SU-DHL-6 (cell line): ENCODE results near the gene PGAP3.

ENCODE experiments used
- H2AFZ ChIP-seq: fragments of 200-600 bp; sonication (generic); 2 replicates; pipeline ENCODE4 v1.6.1; 2014; ENCODE audit warnings: low read depth, mild to moderate bottlenecking, moderate library complexity, mixed read lengths, antibody characterized with exemption, low read length; ENCODE audit not compliant: severe bottlenecking
- H3F3A ChIP-seq: fragments of 200-600 bp; shearing (Covaris generic); 2 replicates; pipeline ENCODE4 v1.6.0; 2016; ENCODE audit warnings: antibody characterized with exemption, mild to moderate bottlenecking; ENCODE audit not compliant: insufficient read depth
- H3K27ac ChIP-seq: fragments of 200-600 bp; sonication (generic); 2 replicates; pipeline ENCODE4 v1.5.1; 2016; ENCODE audit warnings: low read depth, mild to moderate bottlenecking, low read length, moderate library complexity, mixed read lengths
- H3K27me3 ChIP-seq: fragments of 200-600 bp; sonication (generic), shearing (Covaris generic); 2 replicates; pipeline ENCODE4 v1.6.0; 2014; ENCODE audit warnings: mild to moderate bottlenecking, low read length
- H3K36me3 ChIP-seq: fragments of 200-600 bp; sonication (generic); 2 replicates; pipeline ENCODE4 v1.6.1; 2014; ENCODE audit warnings: mild to moderate bottlenecking, low read length, mixed read lengths
- H3K4me2 ChIP-seq: fragments of 300-600, 200-600 bp; shearing (Covaris generic), sonication (generic); 2 replicates; pipeline ENCODE4 v1.6.0; 2014; ENCODE audit warnings: low read length, low read depth, mild to moderate bottlenecking; ENCODE audit not compliant: poor library complexity, severe bottlenecking
- H3K4me3 ChIP-seq: fragments of 200-600 bp; sonication (generic); 2 replicates; pipeline ENCODE4 v1.5.1; 2014; ENCODE audit warnings: antibody characterized with exemption, low read length, mild to moderate bottlenecking, mixed read lengths; ENCODE audit not compliant: insufficient read depth, poor library complexity, severe bottlenecking
- H3K79me2 ChIP-seq: fragments of 200-600 bp; sonication (generic); 2 replicates; pipeline ENCODE4 v1.6.1; 2014; ENCODE audit warnings: mild to moderate bottlenecking, low read length, moderate library complexity; ENCODE audit not compliant: insufficient read depth
- H3K9ac ChIP-seq: fragments of 200-600 bp; sonication (generic); 2 replicates; pipeline ENCODE4 v1.7.0; 2014; ENCODE audit warnings: mild to moderate bottlenecking, low read length
- H3K9me2 ChIP-seq: fragments of 200-600 bp; sonication (generic); replicated peaks from 2 replicates; pipeline ENCODE4 v1.6.1; 2014; ENCODE audit warnings: low read length; ENCODE audit not compliant: insufficient read depth
- H3K9me3 ChIP-seq: fragments of 200-600 bp; sonication (generic); 2 replicates; pipeline ENCODE4 v1.6.1; 2014; ENCODE audit warnings: low read length, mixed read lengths; ENCODE audit not compliant: insufficient read depth
- H4K20me1 ChIP-seq: fragments of 200-600 bp; sonication (generic); 2 replicates; pipeline ENCODE4 v1.6.1; 2014; ENCODE audit warnings: low read depth, mild to moderate bottlenecking, antibody characterized with exemption, low read length, moderate library complexity, mixed read lengths
- EZH2phosphoT487 ChIP-seq: fragments of 200-600 bp; sonication (generic), shearing (Covaris generic); conservative IDR thresholded peaks from 2 replicates; pipeline ENCODE4 v1.6.1; 2018; ENCODE audit warnings: mild to moderate bottlenecking, antibody characterized with exemption, low read length, moderate library complexity, mixed read lengths
- TF ChIP-seq, protein P1 (sequence below): fragments of 200-600 bp; sonication (generic); IDR thresholded peaks from one replicate; pipeline ENCODE4 v1.5.1; 2017; ENCODE audit warnings: antibody characterized with exemption, mild to moderate bottlenecking, low read length, moderate library complexity; ENCODE audit not compliant: insufficient read depth, poor library complexity, severe bottlenecking

PGAP3 gene

DNA sequence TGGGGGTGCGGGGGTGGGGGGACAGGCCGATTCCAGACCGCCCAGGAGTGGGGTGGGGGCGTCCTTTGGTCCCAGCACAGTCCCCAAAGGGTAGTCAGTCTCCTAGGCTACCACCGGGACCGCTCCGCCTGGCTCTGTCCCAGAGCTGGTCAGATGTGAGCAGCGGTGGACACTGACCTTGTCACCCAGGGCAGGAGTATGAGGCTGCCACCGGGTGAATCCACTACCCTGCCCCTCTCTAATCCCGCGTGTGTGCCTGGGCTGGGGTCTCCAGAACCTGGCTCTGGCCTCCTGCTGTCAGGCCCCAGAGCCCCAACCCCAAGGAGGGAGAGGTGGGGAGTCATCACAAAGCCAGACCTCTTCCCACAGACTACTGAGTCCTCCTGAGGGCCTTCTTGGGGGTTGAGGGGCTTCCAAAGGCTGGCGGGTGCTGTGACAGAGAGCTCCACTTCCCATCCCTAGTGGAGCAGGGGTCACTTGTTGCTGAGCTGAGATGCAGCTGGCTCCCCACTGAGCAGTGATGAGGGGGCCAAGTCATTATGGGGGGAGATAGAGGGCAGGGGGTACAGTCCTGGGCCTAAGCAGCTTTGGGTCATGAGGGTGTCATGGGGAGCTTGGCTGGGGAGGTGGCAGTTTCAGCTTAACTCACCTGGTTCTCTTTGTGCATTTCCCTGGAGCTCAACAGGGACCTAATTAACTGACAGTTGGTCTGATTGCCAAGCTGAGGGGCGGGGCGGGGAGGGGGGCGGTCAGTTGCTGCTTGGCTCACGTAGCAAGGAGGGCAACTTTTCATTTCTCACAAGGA lies 59.9 kb downstream of the PGAP3 start:
- Histone ChIP-seq H3K27ac (no peak overlapping the region), H3K36me3 (no peaks in the 10 kb centered on the region), H3F3A (no peaks in the 10 kb centered on the region), H3K27me3 (no peaks in the 10 kb centered on the region), H4K20me1 (no peaks in the 10 kb centered on the region), H3K9ac (no peak overlapping the region), H3K9me3 (no peaks in the 10 kb centered on the region), H3K4me2 (no peak overlapping the region), H3K9me2 (no peaks in the 10 kb centered on the region), H3K79me2 (no peaks in the 10 kb centered on the region), H2AFZ (no peak overlapping the region), H3K4me3 (no peak overlapping the region)
- no peak for TF ChIP-seq EZH2phosphoT487
- TF ChIP-seq, protein P1, sequence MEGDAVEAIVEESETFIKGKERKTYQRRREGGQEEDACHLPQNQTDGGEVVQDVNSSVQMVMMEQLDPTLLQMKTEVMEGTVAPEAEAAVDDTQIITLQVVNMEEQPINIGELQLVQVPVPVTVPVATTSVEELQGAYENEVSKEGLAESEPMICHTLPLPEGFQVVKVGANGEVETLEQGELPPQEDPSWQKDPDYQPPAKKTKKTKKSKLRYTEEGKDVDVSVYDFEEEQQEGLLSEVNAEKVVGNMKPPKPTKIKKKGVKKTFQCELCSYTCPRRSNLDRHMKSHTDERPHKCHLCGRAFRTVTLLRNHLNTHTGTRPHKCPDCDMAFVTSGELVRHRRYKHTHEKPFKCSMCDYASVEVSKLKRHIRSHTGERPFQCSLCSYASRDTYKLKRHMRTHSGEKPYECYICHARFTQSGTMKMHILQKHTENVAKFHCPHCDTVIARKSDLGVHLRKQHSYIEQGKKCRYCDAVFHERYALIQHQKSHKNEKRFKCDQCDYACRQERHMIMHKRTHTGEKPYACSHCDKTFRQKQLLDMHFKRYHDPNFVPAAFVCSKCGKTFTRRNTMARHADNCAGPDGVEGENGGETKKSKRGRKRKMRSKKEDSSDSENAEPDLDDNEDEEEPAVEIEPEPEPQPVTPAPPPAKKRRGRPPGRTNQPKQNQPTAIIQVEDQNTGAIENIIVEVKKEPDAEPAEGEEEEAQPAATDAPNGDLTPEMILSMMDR = no peak

DNA sequence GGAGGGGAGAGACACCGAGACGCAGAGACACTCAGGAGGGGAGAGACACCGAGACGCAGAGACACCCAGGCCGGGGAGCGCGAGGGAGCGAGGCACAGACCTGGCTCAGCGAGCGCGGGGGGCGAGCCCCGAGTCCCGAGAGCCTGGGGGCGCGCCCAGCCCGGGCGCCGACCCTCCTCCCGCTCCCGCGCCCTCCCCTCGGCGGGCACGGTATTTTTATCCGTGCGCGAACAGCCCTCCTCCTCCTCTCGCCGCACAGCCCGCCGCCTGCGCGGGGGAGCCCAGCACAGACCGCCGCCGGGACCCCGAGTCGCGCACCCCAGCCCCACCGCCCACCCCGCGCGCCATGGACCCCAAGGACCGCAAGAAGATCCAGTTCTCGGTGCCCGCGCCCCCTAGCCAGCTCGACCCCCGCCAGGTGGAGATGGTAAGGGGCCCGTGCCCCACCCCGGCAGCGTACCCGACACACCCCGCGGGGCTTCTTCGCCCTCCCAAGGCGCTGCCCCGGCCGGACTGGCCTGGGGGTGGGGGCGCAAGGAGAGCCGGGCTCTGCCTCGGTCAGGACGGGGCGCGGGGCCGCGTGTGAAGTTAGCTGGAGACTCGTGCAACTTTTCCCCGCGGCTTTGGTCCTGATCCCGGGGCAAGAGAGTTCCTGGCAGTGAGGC lies 60.7 kb downstream of the PGAP3 start:
- H4K20me1 ChIP-seq = no peaks in the 10 kb centered on the region
- no peaks in the 10 kb centered on the region for H3K36me3 ChIP-seq
- H3K4me2 ChIP-seq = no peak overlapping the region
- no peak overlapping the region for H2AFZ ChIP-seq
- no peak overlapping the region for H3K27ac ChIP-seq
- H3K79me2 ChIP-seq = no peaks in the 10 kb centered on the region
- peaks cover 3% of the 10 kb centered on the region; the same call in 1 of the 2 replicates for H3F3A ChIP-seq
- H3K4me3 ChIP-seq = no peak overlapping the region
- H3K9me3 ChIP-seq = no peaks in the 10 kb centered on the region
- H3K9me2 ChIP-seq = no peaks in the 10 kb centered on the region
- H3K27me3 ChIP-seq = no peaks in the 10 kb centered on the region
- TF ChIP-seq, protein P1 = no peak
- H3K9ac ChIP-seq = no peak overlapping the region

DNA sequence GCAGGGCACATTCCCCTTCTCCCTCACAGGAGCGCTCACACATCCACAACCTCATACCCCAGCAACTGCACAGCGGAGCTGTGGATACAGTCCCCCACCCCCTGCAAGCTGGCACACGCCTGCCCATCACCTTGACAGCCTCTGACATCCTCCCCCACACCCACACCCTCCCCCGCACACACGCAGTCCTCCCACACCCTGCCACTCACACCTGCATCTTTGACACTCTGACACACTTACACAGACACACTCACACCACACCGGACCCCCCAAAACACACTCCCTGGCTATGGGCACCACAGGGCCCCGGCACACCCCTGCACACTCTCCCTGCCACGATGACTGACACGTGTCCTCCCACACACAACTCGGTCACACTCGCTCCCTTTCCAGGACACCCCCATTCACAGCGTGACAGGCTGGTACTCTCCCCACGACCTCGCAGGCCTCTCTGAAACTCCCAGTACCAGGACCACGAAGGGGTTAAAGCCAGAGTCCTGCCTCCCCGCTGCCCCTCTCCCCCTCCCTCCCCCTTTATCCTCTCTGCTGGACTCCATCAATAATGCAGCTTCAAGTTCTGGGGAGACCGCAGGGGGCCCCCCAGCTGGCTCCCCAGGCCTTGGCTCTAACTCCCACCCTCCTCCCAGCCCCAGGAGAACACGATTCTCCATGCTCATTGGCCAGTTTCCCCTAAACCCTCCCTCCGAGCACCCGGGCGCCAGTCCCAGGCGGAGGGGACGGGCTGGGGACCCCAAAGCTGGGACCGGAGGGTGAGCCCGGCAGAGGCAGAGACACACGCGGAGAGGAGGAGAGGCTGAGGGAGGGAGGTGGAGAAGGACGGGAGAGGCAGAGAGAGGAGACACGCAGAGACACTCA lies 61.4 kb downstream of the PGAP3 start, which contains the start of gene PPP1R1B:
TSS of gene PPP1R1B (plus strand) at position 782 of the 876 bp plus-strand sequence. CDS start 441 bp downstream, outside the sequence.
- Histone ChIP-seq H3K4me3 (no peak within 1 kb of the TSS), H3K9me2 (no peaks in the 10 kb centered on the region), H3K36me3 (no peaks in the 10 kb centered on the region), H3K27ac (no peak within 1 kb of the TSS), H2AFZ (no peak within 1 kb of the TSS), H3K27me3 (no peaks in the 10 kb centered on the region), H3K9me3 (no peaks in the 10 kb centered on the region), H3K9ac (no peak within 1 kb of the TSS), H3K4me2 (no peak within 1 kb of the TSS), H4K20me1 (no peaks in the 10 kb centered on the region), H3F3A (peaks cover 5% of the 10 kb centered on the region; the same call in 1 of the 2 replicates), H3K79me2 (no peaks in the 10 kb centered on the region)
- TF ChIP-seq, protein P1 = no peak
- no peak for TF ChIP-seq EZH2phosphoT487
